Ascending aorta (tissue), 2 donors: ENCODE measurements around the gene BMP8B. TPM values are rescaled to one million over a fixed set of nuclear protein-coding genes. Genes with fewer than 3 reads are reported as not detected.

ENCODE experiments used
- DNase-seq, 2 donors: peaks; one replicate each; pipeline ENCODE4 v3.0.0-alpha.2; 2019; ENCODE audit warnings: low spot score in 2 of 2
- H3K27ac ChIP-seq, 2 donors: fragments of 200-600 bp; sonication (generic); one replicate each; pipeline ENCODE4 v1.5.1; 2016 to 2017; ENCODE audit warnings: mild to moderate bottlenecking in 1 of 2
- H3K27me3 ChIP-seq: fragments of 200-600 bp; sonication (generic); one replicate; pipeline ENCODE4 v1.5.1; 2017
- H3K36me3 ChIP-seq, 2 donors: fragments of 200-600 bp; sonication (generic); one replicate each; pipeline ENCODE4 v1.5.1; 2016
- H3K4me1 ChIP-seq, 2 donors: fragments of 200-600 bp; sonication (generic); one replicate each; pipeline ENCODE4 v1.5.1; 2016 to 2017; ENCODE audit warnings: mild to moderate bottlenecking in 1 of 2
- H3K4me3 ChIP-seq, 2 donors: fragments of 200-600 bp; sonication (generic); one replicate each; pipeline ENCODE4 v1.5.1; 2016 to 2017; ENCODE audit warnings: mild to moderate bottlenecking in 1 of 2
- H3K9me3 ChIP-seq, 2 donors: fragments of 200-600 bp; sonication (generic); one replicate each; pipeline ENCODE4 v1.5.1; 2016
- intact Hi-C: fragments of 100-400 bp; cut with DNase I; formaldehyde crosslinking; loops from one replicate; pipeline ENCODE4 v1.15.1; 2023
- total RNA-seq: library from RNA; depleted of rRNA; stranded (reverse); fragments of >200 nt; gene quantifications from one replicate; pipeline ENCODE4 v1.1.0, GENCODE V29; 2016
- TF ChIP-seq, protein P1 (sequence below), 3 experiments: fragments of 200-600 bp in 2 of 3; fragments of 450-650 bp in 1 of 3; sonication (generic) in 2 of 3; IDR thresholded peaks; one replicate each; pipeline ENCODE4 v1.5.1; 2016 to 2019; ENCODE audit warnings: antibody characterized with exemption in 3 of 3, mild to moderate bottlenecking in 1 of 3, moderate library complexity in 1 of 3

Gene BMP8B
- total RNA-seq, 1 donor from 2014 or later, result not detected

DNA sequence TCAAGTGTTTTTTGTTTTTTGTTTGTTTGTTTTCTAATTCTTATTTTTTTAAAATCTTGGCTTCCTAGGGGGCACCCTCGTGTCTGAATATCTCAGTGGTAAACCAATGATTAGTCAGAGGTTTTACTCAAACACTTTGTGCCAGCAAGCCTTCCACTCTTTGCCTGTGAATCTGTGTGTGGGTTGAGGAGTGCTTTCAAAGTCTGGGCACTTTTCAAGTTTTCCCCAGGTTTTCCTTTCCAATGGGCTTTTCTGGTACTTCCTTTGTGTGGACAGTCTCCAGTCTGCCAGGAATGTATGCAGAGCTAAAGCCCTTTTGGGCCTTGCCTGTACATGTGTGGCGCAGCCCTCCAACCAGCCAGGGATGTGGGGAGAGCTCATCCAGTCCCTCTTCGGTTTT, 59.6 kb downstream of the BMP8B start:
- Histone ChIP-seq H3K9me3 (no peaks in the 10 kb centered on the region), H3K4me1 (peaks cover 0 to 2% of the 10 kb centered on the region in 2 donors), H3K27me3 (no peaks in the 10 kb centered on the region), H3K27ac (no peak overlapping the region), H3K4me3 (no peak overlapping the region), H3K36me3 (no peaks in the 10 kb centered on the region)
- TF ChIP-seq, protein P1, sequence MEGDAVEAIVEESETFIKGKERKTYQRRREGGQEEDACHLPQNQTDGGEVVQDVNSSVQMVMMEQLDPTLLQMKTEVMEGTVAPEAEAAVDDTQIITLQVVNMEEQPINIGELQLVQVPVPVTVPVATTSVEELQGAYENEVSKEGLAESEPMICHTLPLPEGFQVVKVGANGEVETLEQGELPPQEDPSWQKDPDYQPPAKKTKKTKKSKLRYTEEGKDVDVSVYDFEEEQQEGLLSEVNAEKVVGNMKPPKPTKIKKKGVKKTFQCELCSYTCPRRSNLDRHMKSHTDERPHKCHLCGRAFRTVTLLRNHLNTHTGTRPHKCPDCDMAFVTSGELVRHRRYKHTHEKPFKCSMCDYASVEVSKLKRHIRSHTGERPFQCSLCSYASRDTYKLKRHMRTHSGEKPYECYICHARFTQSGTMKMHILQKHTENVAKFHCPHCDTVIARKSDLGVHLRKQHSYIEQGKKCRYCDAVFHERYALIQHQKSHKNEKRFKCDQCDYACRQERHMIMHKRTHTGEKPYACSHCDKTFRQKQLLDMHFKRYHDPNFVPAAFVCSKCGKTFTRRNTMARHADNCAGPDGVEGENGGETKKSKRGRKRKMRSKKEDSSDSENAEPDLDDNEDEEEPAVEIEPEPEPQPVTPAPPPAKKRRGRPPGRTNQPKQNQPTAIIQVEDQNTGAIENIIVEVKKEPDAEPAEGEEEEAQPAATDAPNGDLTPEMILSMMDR (IDR thresholded peaks at IDR 0.05), result no peak
- intact Hi-C loops, result no loop called here
- no peak for DNase-seq

DNA sequence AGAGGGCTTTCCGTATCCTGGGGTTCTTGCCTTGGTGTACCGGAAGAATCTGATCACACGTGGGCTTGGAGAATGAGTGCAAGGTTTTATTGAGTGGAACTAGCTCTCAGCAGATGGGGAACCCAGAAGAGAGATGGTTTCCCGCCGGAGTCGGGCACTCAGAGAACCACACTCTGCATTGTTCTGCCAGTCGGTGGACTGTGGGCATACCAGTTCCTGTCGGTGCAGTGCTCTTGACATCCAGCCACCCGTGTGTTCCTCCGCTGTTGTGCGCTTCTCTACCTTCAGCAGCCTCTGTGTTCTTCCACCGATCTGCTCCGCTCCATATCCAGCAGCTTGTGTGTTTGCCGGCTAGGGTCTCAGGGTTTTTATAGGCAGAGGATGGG, 60.7 kb downstream of the BMP8B start:
- TF ChIP-seq, protein P1 (IDR thresholded peaks at IDR 0.05), result no peak
- intact Hi-C loops, result no loop called here
- Histone ChIP-seq H3K4me1 (no peaks in the 10 kb centered on the region), H3K4me3 (no peak overlapping the region), H3K9me3 (no peaks in the 10 kb centered on the region), H3K27ac (no peak overlapping the region), H3K27me3 (no peaks in the 10 kb centered on the region), H3K36me3 (no peaks in the 10 kb centered on the region)
- no peak for DNase-seq

DNA sequence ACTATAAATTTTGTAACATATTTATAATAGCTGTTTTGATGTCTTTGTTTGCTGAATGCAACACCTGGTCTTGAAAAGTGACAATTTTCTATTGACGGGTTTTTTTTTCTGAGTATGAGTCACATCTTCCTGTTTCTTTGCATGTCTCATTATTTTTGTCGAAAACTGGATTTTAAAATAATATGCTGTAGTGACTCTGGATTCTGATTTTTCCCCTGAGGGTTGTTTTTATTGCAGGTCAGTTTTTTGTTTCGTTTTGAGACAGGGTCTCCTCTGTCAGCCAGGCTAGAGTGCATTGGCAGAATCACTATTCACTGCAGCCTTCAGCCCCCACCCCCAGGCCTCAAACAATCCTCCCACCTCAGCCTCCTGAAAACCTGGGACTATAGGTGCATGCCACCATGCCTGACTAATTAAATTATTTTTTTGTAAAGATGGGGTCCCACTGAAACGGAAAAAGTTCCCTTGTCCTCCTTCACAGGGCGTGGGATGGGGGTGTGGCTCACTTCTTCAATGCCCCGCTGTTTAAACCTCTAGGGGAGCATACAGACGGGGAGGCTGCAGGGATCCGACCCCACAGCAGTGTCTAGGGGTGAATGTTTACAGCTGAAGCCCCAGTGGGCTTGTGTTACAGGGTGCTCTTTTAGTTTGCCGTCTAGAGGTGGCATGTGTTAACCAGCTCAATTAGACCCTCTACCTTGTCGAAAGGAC, 61.3 kb downstream of the BMP8B start:
- intact Hi-C loops, result no loop called here
- Histone ChIP-seq H3K36me3 (no peaks in the 10 kb centered on the region), H3K4me1 (no peaks in the 10 kb centered on the region), H3K27me3 (no peaks in the 10 kb centered on the region), H3K9me3 (no peaks in the 10 kb centered on the region), H3K27ac (no peak overlapping the region), H3K4me3 (no peak overlapping the region)
- no peak for DNase-seq
- TF ChIP-seq, protein P1 (IDR thresholded peaks at IDR 0.05), result no peak

DNA sequence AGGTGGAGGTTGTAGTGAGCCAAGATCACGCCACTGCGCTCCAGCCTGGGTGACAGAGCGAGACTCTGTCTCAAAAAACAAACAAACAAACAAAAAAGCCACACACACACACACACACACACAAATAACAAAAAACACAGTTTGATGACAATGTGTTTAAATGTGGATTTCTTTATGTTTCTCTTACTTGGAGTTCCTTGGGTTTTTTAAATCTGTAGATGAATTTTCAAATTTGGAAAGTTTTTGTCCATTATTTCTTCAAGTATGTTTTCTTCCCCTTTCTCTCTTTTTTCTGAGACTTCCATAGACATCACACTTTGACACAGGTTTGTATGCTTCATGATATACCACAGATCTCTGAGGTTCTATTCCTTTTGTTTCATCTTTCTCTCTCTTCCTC, 62.1 kb downstream of the BMP8B start:
- Histone ChIP-seq H3K9me3 (no peaks in the 10 kb centered on the region), H3K36me3 (no peaks in the 10 kb centered on the region), H3K4me1 (no peaks in the 10 kb centered on the region), H3K4me3 (no peak overlapping the region), H3K27me3 (no peaks in the 10 kb centered on the region), H3K27ac (no peak overlapping the region)
- DNase-seq, result no peak
- intact Hi-C loops, result no loop called here
- TF ChIP-seq, protein P1 (IDR thresholded peaks at IDR 0.05), result no peak

DNA sequence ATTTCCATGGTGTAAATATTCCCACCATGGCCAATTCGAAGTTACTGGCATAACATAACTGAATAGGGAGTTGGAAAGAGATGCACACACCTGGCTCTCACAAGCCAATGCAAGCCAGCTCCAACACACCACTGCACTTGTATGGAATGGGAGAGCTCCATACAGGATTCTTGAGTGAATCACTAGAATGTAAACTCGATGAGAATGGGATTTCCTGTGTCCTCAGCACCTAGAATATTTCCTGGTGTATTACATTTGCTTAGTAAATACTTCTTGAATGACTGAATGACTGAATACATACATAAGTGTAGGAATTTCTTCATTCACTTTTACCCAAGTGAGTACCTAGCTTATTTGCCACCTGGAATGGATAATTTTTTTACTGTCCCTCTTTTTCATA, 66.2 kb downstream of the BMP8B start:
- H3K4me3 ChIP-seq, result no peak overlapping the region
- H3K4me1 ChIP-seq, result no peaks in the 10 kb centered on the region
- intact Hi-C loops, result no loop called here

More for the DNA sequence above, 66.2 kb downstream of the BMP8B start:
- Histone ChIP-seq H3K27me3 (no peaks in the 10 kb centered on the region), H3K36me3 (no peaks in the 10 kb centered on the region), H3K27ac (no peak overlapping the region), H3K9me3 (no peaks in the 10 kb centered on the region)
- TF ChIP-seq, protein P1 (IDR thresholded peaks at IDR 0.05), result no peak
- no peak for DNase-seq
